SU-DHL-6 (cell line): ENCODE measurements around the gene CLASP1.
A peak's percentile ranks its signal among the peaks of the same experiment; 100 is the strongest.
"Not testable (repeated sequence)": the region's sequence is repeated elsewhere in the genome, so short reads cannot be mapped to it uniquely, and the experiment has no call there.

Experiments
- H2AFZ ChIP-seq: fragments of 200-600 bp; sonication (generic); 2 replicates; pipeline ENCODE4 v1.6.1; 2014; ENCODE audit warnings: low read depth, mild to moderate bottlenecking, moderate library complexity, mixed read lengths, antibody characterized with exemption, low read length; ENCODE audit not compliant: severe bottlenecking
- H3F3A ChIP-seq: fragments of 200-600 bp; shearing (Covaris generic); 2 replicates; pipeline ENCODE4 v1.6.0; 2016; ENCODE audit warnings: antibody characterized with exemption, mild to moderate bottlenecking; ENCODE audit not compliant: insufficient read depth
- H3K27ac ChIP-seq: fragments of 200-600 bp; sonication (generic); 2 replicates; pipeline ENCODE4 v1.5.1; 2016; ENCODE audit warnings: low read depth, mild to moderate bottlenecking, low read length, moderate library complexity, mixed read lengths
- H3K27me3 ChIP-seq: fragments of 200-600 bp; sonication (generic), shearing (Covaris generic); 2 replicates; pipeline ENCODE4 v1.6.0; 2014; ENCODE audit warnings: mild to moderate bottlenecking, low read length
- H3K36me3 ChIP-seq: fragments of 200-600 bp; sonication (generic); 2 replicates; pipeline ENCODE4 v1.6.1; 2014; ENCODE audit warnings: mild to moderate bottlenecking, low read length, mixed read lengths
- H3K4me2 ChIP-seq: fragments of 300-600, 200-600 bp; shearing (Covaris generic), sonication (generic); 2 replicates; pipeline ENCODE4 v1.6.0; 2014; ENCODE audit warnings: low read length, low read depth, mild to moderate bottlenecking; ENCODE audit not compliant: poor library complexity, severe bottlenecking
- H3K4me3 ChIP-seq: fragments of 200-600 bp; sonication (generic); 2 replicates; pipeline ENCODE4 v1.5.1; 2014; ENCODE audit warnings: antibody characterized with exemption, low read length, mild to moderate bottlenecking, mixed read lengths; ENCODE audit not compliant: insufficient read depth, poor library complexity, severe bottlenecking
- H3K79me2 ChIP-seq: fragments of 200-600 bp; sonication (generic); 2 replicates; pipeline ENCODE4 v1.6.1; 2014; ENCODE audit warnings: mild to moderate bottlenecking, low read length, moderate library complexity; ENCODE audit not compliant: insufficient read depth
- H3K9ac ChIP-seq: fragments of 200-600 bp; sonication (generic); 2 replicates; pipeline ENCODE4 v1.7.0; 2014; ENCODE audit warnings: mild to moderate bottlenecking, low read length
- H3K9me2 ChIP-seq: fragments of 200-600 bp; sonication (generic); replicated peaks from 2 replicates; pipeline ENCODE4 v1.6.1; 2014; ENCODE audit warnings: low read length; ENCODE audit not compliant: insufficient read depth
- H3K9me3 ChIP-seq: fragments of 200-600 bp; sonication (generic); 2 replicates; pipeline ENCODE4 v1.6.1; 2014; ENCODE audit warnings: low read length, mixed read lengths; ENCODE audit not compliant: insufficient read depth
- H4K20me1 ChIP-seq: fragments of 200-600 bp; sonication (generic); 2 replicates; pipeline ENCODE4 v1.6.1; 2014; ENCODE audit warnings: low read depth, mild to moderate bottlenecking, antibody characterized with exemption, low read length, moderate library complexity, mixed read lengths
- EZH2phosphoT487 ChIP-seq: fragments of 200-600 bp; sonication (generic), shearing (Covaris generic); conservative IDR thresholded peaks from 2 replicates; pipeline ENCODE4 v1.6.1; 2018; ENCODE audit warnings: mild to moderate bottlenecking, antibody characterized with exemption, low read length, moderate library complexity, mixed read lengths
- TF ChIP-seq, protein P1 (sequence below): fragments of 200-600 bp; sonication (generic); IDR thresholded peaks from one replicate; pipeline ENCODE4 v1.5.1; 2017; ENCODE audit warnings: antibody characterized with exemption, mild to moderate bottlenecking, low read length, moderate library complexity; ENCODE audit not compliant: insufficient read depth, poor library complexity, severe bottlenecking

CLASP1 gene

GRCh38 chr2:121558329-121558728 is 90.9 kb downstream of the CLASP1 start:
- Histone ChIP-seq H3K36me3 (no peaks in the 10 kb centered on the region), H3F3A (peaks cover 4% of the 10 kb centered on the region; the same call in 1 of the 2 replicates), H3K27ac (no peak overlapping the region), H3K9me2 (no peaks in the 10 kb centered on the region), H3K4me3 (no peak overlapping the region), H3K9me3 (no peaks in the 10 kb centered on the region), H2AFZ (no peak overlapping the region), H4K20me1 (no peaks in the 10 kb centered on the region), H3K27me3 (no peaks in the 10 kb centered on the region), H3K79me2 (peaks cover 32% of the 10 kb centered on the region), H3K4me2 (peak overlapping the region; percentile 43), H3K9ac (no peak overlapping the region)
- no peak for TF ChIP-seq EZH2phosphoT487
- TF ChIP-seq, protein P1, sequence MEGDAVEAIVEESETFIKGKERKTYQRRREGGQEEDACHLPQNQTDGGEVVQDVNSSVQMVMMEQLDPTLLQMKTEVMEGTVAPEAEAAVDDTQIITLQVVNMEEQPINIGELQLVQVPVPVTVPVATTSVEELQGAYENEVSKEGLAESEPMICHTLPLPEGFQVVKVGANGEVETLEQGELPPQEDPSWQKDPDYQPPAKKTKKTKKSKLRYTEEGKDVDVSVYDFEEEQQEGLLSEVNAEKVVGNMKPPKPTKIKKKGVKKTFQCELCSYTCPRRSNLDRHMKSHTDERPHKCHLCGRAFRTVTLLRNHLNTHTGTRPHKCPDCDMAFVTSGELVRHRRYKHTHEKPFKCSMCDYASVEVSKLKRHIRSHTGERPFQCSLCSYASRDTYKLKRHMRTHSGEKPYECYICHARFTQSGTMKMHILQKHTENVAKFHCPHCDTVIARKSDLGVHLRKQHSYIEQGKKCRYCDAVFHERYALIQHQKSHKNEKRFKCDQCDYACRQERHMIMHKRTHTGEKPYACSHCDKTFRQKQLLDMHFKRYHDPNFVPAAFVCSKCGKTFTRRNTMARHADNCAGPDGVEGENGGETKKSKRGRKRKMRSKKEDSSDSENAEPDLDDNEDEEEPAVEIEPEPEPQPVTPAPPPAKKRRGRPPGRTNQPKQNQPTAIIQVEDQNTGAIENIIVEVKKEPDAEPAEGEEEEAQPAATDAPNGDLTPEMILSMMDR = no peak

DNA sequence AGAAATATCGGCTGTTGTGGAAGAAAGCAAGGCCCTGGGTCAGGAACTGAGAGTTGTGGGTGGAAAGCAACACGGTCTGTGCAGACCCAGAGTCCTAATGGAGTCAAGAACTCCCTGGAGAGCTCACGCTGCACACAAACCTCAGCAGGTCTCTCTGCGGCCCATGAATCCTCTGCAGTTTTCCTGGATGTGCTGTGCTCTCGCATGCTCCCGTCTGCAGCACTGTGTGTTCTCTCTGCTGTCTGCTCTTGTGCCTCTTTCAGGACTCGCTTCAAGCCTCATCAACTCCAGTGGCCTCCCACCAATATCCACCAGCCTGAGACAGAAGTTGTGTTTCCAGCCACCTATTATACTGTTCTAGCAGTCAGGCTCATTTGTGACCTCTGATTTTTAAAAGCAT is 94.3 kb downstream of the CLASP1 start:
- Histone ChIP-seq H4K20me1 (no peaks in the 10 kb centered on the region), H3K27ac (no peak overlapping the region), H3K27me3 (no peaks in the 10 kb centered on the region), H3K9me3 (no peaks in the 10 kb centered on the region), H3K9ac (no peak overlapping the region), H3K9me2 (no peaks in the 10 kb centered on the region), H3F3A (0 out of 2 replicates have a peak, but pooled peaks cover under 1% of the 10 kb centered on the region), H3K79me2 (peaks cover 49% of the 10 kb centered on the region), H2AFZ (no peak overlapping the region), H3K4me2 (no peak overlapping the region), H3K36me3 (no peaks in the 10 kb centered on the region), H3K4me3 (no peak overlapping the region)
- no peak for TF ChIP-seq EZH2phosphoT487
- TF ChIP-seq, protein P1 = no peak

DNA sequence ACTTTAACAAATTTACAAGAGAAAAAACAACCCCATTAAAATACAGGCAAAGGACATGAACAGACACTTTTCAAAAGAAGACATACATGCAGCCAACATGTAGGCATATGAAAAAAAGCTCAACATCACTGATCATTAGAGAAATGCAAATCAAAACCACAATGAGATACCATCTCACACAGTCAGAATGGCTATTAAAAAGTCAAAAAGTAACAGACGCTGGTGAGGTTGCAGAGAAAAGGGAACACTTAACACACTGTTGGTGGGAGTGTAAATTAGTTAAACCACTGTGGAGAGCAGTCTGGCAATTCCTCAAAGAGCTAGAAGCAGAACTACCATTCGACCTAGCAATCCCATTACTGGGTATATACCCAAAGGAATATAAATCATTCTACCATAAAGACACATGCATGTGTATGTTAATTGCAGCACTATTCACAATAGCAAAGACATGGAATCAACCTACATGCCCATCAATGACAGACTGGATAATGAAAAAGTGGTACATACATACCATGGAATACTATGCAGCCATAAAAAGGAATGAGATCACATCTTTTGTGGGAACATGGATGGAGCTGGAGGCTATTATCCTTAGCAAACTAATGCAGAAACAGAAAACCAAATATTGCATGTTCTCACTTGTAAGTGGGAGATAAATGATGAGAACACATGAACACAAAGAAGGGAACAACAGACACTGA is 96.6 kb downstream of the CLASP1 start:
- H2AFZ ChIP-seq, H3K4me2 ChIP-seq, H4K20me1 ChIP-seq, H3K36me3 ChIP-seq, H3F3A ChIP-seq, H3K9me2 ChIP-seq, H3K4me3 ChIP-seq, H3K27me3 ChIP-seq, H3K27ac ChIP-seq, H3K9ac ChIP-seq, H3K9me3 ChIP-seq: not testable (repeated sequence)
- peaks cover 60% of the 10 kb centered on the region for H3K79me2 ChIP-seq

DNA sequence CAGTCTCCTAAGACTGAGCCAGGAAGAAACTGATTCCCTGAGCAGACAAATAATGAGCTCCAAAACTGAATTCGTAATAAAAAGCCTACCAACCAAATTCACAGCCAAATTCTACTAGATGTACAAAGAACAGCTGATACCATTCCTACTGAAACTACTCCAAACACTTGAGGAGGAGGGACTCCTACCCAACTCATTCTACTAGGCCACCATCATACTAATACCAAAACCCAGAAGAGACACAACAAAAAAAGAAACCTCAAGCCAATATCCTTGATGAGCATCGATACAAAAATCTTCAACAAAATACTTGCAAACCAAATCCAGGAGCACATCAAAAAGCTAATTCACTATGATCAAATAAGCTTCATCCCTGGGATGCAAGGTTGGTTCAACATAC is 98.6 kb downstream of the CLASP1 start:
- peaks cover 48% of the 10 kb centered on the region for H3K79me2 ChIP-seq

More for the DNA sequence above, 98.6 kb downstream of the CLASP1 start:
- Histone ChIP-seq H3K9ac (no peak overlapping the region), H3K36me3 (no peaks in the 10 kb centered on the region), H3K9me2 (no peaks in the 10 kb centered on the region), H3F3A (no peaks in the 10 kb centered on the region), H3K4me3 (no peak overlapping the region), H3K27ac (no peak overlapping the region), H2AFZ (no peak overlapping the region), H4K20me1 (no peaks in the 10 kb centered on the region), H3K4me2 (no peak overlapping the region), H3K9me3 (no peaks in the 10 kb centered on the region), H3K27me3 (no peaks in the 10 kb centered on the region)
- TF ChIP-seq, protein P1 = no peak
- TF ChIP-seq EZH2phosphoT487 = no peak
